ENCODE results near the gene CDCA4.

DNA sequence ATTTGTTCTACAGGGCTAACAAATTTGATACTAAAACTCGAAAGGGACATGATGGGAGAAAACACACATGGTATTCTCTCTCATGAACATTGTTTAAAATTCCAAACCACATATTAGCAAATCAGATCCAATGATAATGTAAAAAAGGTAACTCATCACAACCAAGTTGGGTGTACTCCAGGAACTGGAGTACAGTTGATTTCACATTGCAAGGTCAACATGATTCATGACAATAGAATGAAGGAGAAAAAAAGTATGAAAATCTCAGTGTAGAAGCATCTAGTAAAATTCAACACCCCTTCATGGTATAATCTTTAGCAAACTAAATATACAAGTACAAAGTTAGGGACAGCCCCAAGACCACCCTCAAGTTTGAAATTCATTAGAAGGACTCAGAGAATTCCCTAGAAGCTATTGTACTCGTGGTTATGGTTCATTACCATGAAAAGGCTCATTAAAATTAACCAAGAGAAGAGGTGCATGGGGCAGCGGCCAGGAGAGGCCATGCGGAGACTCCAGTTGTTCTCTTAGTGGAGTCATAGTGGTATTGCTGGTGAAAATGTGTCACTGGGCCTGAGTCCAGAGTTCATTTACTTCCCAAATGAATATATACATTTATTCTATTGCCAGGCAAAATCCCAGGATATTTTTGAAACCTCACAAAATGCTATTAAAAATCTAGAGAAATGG lies 3.1 kb upstream of the CDCA4 start:
- TF ChIP-seq POLR2AphosphoS5 (IDR thresholded peaks at IDR 0.05) (no peak), POLR2A (IDR thresholded peaks at IDR 0.05) (no peak), EP300 (IDR thresholded peaks at IDR 0.05) (no peak)
- TF ChIP-seq, protein P1, sequence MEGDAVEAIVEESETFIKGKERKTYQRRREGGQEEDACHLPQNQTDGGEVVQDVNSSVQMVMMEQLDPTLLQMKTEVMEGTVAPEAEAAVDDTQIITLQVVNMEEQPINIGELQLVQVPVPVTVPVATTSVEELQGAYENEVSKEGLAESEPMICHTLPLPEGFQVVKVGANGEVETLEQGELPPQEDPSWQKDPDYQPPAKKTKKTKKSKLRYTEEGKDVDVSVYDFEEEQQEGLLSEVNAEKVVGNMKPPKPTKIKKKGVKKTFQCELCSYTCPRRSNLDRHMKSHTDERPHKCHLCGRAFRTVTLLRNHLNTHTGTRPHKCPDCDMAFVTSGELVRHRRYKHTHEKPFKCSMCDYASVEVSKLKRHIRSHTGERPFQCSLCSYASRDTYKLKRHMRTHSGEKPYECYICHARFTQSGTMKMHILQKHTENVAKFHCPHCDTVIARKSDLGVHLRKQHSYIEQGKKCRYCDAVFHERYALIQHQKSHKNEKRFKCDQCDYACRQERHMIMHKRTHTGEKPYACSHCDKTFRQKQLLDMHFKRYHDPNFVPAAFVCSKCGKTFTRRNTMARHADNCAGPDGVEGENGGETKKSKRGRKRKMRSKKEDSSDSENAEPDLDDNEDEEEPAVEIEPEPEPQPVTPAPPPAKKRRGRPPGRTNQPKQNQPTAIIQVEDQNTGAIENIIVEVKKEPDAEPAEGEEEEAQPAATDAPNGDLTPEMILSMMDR (IDR thresholded peaks at IDR 0.05), result no peak
